ENCODE data around the gene PABPN1L.
"Not testable (repeated sequence)": the region's sequence is repeated elsewhere in the genome, so short reads cannot be mapped to it uniquely, and the experiment has no call there.

The PABPN1L gene

DNA sequence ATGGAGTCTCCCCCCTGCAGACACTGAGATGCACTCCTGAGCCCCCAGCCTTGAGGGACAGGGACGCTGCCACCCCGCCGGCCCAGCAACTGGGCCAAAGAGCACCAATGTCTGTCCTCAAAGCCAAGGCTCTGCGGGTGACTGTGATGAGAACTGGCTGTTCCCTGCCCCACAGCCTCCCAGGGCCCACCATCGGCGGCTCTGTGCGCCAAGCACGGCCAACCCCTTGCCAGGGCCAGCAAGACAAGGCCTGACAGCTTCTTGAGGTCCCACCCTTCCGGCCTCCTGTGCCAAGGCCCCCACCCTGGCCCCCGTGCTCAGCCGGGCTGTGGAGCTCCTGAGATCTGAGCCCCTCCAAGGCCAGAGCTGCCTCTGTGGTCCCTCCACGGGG is 34.2 kb upstream of the PABPN1L start:
- no peak for DNase-seq

DNA sequence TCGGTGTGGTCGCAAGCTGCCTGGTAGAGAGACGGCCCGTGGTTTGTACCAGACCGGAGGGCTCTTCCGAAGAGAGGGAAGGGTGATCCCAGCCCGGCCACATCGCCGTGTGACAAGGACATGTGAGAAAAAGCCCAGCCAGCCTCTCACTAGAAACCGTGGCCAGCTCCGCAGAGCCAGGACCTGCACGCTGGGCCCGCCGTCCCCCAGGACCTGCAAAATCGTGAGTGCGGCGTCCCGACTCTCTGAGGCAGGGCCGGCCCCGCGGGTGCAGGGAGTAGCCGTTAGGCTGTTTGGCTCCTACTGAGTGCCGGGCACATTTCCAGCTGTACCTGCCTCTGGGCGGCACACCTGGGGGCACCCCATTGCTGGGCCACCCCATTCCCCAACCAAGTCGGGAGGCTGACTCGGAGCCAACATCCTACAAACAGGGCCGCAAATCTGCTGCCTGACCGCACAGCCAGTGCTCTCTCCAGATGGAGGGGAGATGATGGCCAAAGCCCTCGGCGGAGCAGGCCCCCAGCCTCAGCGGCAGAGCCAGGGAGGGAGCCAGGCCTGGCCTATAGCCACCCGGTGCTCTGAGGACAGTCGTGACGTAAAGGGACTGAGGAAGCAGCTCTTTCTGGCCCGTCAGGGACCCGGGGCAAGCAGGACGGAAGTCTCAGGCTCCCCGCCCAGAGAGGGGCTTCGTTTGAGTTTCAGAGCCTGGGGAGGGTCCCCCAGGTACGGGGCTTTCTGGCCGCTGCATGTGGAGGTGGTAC is 33.6 kb upstream of the PABPN1L start:
- no peak for DNase-seq

DNA sequence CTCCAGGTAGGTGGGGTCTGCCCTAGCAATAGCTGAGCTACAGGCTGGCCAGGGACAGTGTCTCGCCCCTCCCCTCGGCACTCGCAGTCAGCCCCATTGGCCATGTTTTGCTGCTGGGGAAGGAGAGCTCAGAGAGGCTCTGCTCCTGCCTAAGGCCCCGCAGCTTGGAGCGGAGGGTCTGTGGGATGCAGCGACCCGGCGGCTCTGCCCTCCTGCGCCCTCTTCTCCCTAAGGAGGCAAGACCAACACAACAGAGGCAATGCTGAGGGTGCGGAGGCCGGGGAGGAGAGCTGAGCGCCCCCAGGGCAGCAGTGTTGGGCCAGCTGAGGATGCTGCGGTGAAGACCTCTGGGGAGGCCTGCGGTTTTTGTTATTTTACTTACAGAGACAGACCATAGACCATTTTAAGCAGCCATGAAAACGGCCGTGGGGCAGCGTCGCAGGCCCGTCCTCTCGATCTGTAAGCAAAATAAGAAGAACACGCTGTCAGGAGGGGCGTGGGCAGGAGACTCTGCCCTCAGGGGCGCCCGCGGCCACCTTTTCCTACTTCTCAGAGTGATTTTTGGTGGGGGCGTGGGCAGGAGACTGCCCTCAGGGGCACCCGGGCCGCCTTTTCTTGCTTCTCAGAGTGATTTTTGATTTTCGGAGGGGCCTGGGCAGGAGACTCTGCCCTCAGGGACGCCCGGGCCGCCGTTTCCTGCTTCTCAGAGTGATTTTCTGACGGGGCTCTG is 31.4 kb upstream of the PABPN1L start:
- DNase-seq: no peak

DNA sequence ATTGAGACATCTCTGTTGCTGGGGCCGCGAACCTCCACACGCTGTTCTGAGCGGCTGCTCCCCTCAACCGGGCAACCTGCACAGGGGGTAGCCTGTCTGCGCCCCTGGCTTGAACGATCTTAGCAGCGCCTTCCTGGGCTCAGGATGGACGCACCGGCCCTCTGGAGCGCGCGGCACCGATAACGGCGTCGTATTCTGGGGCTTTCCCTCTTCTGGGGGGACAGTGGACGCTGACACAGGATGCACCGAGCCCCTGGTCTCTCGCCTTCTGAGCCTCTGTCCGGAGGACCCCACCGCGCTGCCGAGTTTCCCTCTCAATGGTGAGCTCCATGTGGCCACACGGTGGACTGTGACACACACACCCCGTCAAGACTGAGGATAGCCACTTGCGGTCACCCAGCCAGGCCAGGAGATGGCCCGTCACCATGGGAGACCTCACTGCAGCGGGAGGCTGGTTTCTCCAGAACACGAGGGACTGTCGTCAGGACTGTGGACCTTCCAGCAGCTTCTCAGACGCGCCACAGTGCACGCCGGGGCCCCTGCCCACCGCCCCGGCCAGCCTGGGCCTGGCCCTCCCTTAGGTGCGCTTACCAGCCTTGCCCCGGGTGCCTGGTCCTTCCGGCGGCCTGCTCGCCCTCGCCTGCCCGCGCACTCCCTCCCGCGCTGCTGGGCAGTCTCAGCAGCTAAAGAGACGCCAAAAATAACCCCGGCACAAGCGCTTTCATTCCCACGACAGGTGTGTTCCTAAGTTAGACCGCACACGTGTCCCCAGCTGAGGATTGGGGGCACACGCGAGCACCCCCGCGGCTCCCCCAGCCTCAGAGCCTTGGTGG is 30.0 kb upstream of the PABPN1L start:
- no peak for DNase-seq

DNA sequence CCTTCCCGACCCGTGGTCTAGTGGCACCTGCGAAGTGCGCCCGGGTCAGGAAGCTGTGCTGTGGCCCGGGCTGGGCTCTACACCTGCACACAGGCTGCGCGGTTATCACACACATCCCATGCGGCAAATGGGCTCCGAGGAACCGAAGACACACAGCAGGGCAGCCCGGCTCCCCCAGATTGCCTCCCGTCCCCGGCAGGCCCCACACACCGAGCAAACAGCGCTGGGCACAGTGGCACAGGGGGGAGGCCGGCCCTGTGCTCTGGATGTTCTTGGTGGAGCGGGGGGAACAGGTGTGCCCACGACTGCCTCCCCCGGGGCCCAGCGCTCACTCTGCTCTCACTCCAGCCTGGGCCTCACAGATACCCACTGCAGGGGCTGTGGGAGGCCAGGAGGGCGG is 28.9 kb upstream of the PABPN1L start:
- no peak for DNase-seq

DNA sequence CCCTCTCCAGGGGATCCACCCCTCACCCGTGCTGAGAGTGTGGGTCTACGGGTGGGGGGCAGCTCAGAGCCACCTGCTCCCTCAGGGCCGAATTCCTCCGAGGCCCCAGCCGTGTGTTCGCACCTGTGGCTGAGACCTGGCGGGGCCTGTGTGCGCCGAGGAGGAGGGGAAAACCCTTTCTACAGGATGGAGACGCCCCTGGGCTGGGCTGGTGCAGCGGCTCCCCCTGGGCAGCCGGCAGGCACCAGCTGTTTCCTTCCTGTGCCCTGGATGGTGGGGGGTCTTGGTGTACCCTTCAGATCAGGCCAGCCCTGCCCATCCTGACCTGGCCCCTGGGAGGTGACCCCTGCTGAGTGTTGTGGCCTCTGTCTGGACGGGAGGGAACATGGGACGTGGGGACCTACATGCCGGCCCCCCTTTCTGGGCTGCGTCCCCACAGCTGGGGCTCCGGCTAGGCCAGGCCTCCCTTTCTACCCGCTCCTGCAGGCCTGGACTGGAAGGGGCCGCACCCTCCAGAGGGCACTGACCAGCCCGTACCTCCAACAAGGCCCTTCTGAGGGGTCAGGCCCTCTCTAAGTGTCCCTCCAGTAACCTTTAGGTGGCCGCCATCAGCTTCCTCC is 28.3 kb upstream of the PABPN1L start:
- DNase-seq: no peak

DNA sequence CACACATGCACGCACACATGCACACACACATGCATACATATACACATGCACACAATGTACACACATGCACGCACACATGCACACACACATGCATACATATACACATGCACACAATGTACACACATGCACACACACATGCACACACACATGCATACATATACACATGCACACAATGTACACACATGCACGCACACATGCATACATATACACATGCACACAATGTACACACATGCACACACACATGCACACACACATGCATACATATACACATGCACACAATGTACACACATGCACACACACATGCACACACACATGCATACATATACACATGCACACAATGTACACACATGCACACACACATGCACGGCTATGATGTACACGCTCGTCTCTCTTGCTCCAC is 27.8 kb upstream of the PABPN1L start:
- not testable (repeated sequence) for DNase-seq

DNA sequence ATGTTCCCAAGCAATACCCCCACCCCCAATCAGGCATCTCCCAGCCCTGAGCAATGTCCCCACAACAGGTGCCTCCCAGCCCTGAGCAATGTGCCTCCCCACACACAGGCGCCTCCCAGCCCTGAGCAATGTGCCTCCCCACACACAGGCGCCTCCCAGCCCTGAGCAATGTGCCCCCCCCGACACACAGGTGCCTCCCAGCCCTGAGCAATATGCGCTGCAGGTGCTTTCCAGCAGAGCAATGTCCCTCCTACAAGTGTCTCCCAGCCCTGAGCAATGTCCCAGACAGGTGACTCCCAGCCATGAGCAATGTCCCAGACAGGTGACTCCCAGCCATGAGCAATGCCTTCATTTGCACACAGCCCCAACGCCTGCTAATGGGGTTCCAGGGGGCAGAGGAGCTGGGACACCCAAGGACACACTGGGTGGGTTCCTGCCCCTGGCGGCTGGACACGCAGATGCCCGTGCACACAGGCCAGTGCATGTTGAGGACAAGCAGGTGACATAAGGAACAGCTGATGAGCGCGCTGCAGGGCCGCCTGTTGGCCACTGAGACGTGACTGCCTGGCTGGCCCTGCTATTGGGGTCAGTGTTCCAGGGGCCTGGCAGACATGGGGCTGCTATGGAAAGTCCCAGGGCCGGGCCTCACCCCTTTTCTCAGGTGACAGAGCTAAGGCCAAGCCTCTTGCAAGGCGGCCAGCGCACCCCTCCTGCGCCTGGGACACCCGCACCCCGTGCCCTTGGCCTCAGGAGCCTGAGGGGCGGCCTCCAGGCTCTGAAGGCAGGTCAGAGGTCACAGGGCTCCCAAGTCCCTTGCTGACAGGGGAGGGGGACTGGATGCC is 26.9 kb upstream of the PABPN1L start:
- DNase-seq: no peak

DNA sequence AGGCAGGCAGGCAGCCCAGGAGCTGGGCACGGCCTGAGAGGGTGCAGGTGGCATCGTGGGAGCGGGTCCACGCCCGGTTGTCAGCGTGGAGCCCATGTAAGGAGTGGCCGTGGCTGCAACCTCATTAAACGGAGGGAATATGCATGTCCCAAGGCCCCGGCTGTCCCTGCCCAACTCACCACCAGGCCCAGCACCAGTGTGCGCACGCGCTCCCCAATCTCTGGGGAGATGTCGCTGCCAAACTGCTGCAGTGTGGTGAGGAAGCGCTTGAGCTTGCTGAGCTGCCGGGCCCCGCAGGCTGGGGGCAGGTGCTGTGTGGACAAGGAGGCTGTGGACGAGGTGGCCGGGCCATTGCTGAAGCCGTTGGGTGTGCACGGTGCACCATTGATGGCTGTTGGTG is 25.6 kb upstream of the PABPN1L start:
- DNase-seq: no peak

DNA sequence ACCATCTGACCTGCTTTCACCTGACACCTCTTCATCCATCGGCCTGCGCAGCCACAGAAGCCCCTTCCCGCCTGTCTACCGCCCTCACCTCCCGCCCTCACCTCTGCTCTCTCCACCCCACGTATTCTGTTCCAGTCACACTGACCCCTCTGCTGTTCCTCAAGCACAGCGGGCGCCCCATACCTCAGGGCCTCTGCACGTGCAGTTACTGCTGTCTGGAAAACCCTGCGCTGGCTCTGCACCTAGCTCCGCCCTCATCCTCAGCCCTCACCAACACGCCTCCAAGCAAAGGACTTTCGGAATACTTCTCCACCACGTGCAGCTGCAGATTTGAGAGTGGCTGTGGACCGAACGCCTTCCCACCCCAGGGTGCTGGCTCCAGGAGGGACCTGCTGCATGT is 24.6 kb upstream of the PABPN1L start:
- no peak for DNase-seq

DNA sequence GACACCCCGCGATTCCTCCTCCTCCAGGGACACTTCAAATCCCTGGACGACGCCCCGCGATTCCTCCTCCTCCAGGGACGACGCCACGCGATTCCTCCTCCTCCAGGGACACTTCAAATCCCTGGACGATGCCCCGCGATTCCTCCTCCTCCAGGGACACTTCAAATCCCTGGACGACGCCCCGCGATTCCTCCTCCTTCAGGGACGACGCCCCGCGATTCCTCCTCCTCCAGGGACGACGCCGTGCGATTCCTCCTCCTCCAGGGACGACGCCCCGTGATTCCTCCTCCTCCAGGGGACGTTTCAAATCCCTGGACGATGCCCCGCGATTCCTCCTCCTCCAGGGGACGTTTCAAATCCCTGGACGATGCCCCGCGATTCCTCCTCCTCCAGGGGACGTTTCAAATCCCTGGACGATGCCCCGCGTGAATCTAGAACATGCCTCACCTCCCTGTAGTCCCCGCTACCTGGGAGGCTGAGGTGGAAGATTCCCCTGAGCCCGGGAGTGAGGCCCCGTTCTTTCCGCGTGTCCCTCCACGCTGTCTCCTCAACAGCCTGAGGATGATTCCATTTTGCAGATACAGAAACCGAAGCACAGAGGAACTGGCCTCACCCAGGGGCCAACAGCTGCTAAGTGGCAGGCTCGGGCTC is 23.4 kb upstream of the PABPN1L start:
- not testable (repeated sequence) for DNase-seq

DNA sequence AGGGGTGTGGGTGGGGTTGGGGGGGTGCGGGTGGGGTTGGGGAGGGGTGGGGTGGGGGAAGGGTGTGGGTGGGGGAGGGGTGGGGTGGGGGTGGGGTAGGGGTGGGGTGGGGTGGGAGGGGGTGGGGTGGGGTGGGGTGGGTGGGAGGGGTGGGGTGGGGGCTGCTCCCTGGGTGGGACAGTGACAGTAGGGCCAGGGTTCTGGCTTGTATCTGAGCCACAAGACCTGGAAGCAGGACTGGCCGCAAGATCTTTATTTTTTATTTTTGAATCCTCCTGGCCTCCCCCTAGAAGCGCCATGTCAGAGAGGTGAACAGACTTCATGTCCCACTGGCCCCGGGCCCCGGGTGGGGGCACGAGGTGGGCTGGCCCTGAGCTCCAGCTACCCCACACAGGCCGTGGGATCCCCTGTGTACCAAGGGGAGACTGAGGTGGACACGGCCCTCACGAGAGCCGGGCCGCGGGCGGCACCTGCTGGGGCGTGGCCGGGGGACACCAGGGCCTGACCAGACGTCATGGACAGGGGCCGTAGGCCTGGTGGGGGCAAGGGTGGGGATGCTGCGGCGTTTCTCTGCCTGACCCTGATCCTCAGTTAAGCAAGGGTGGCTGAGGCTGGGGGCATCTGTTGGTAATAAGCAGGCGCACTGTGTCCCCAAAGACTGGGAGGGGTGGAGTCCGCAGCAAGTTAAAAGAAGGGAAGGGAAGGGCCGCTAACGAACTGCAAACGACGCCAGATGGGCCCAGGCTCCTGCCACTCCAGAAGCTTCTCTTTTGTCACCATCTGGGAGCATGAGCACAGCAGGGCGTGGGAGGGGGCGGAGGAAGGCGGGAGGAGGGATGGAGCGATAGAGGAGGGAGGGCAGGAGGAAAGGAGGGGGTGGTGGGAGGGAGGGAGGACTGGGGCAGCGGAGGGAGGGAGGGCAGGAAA is 22.3 kb upstream of the PABPN1L start:
- no peak for DNase-seq

DNA sequence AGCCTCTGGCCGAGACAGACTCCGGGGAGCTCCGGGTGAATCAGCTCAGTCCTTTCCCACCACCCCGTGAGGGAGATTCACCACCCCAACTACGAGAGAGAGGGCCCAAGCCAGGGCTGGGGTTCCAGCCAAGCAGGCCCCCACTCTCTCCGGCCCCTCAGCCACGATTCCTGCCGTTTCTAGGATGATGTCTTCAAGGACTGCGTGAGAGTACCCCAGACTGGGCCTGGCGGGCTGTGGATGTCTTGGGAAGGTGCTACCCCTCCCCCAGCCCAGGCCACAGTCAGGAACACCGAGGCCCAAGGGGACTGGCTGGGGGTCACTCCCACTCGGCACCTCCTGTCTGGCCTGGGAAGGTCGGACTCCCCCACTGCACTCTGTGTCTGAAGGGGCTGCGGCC is 21.6 kb upstream of the PABPN1L start:
- DNase-seq: no peak

DNA sequence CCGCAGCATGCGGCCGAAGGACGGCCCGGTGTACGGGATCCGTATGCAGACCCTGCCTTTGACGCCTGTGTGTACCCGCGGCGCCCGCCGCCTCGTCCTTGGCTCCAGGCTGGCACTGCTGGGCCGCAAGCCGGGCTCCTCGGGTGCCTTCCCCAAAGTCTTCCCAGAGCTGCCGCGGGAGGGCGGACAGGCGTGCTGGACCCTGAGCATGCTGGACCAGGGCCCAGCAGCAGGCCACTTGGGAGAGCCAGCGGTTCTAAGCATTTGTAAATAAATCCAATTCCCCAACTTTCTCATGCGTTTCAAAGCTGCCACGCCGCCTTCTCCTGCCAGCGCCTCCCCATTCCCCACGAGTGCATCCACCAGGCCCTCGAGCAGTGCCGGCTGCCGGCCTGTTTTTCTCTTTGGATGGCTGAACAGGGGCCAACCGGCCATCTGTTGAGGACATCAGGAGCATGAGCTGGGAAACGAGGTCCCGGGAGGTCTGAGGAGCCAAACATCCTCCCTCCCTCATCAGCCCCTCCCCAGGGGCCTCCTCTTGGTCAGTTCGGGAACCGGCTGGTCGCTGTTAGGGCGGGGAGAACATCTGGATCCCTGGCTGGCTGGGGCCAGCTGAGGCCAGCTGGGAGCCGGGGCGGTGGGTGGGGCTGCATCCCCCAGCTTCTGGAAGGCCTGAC is 20.5 kb upstream of the PABPN1L start:
- no peak for DNase-seq

DNA sequence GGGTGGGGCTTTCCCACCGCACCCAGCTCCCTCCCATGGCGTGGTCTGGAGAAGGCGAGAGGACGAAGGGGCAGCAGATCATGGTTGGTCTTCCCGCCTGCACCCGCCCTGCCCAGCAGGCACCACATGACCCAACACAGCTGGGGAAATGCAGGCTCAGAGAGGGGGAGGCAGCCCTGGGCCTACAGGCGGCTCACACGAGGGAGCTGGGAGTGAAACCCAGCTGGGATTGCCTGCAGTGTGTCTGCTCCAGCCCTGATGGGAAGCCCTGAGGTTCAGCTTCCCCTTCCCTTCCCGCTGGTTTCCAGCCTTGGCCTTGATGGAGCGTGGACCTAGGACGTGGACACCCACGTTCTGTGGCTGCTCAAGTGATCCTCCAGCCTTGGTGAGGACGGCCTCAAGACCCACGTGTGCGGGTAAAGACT is 20.0 kb upstream of the PABPN1L start:
- no peak for DNase-seq

DNA sequence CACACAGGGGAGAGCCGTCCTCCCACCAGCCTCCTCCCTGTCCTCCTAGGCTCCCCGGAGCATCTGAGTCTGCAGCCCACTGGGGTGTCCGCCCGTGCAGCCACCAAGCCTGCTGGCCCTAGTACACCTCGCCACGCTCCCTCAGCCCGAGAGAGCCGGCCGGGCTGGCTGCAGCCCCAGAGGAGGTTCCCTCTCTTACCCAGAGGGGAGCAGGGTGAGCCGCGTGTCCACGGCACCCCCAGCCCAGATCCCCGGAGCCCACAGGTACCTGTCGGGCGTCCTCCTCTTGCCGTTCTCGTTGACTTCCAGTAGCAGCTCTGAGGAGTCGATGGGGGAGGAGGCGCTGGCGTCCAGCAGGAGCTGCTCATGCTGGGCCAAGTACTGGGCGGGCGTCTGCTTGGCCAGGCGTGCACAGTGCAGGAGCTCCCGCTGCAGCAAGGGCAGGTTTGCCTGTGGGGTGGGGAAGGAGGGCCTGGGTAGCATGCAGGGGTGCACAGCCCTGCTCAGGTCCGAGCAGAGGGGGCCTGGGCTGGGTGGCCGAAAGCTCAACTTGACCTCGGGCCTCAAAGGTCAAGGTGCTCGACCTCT is 19.3 kb upstream of the PABPN1L start:
- DNase-seq: no peak

DNA sequence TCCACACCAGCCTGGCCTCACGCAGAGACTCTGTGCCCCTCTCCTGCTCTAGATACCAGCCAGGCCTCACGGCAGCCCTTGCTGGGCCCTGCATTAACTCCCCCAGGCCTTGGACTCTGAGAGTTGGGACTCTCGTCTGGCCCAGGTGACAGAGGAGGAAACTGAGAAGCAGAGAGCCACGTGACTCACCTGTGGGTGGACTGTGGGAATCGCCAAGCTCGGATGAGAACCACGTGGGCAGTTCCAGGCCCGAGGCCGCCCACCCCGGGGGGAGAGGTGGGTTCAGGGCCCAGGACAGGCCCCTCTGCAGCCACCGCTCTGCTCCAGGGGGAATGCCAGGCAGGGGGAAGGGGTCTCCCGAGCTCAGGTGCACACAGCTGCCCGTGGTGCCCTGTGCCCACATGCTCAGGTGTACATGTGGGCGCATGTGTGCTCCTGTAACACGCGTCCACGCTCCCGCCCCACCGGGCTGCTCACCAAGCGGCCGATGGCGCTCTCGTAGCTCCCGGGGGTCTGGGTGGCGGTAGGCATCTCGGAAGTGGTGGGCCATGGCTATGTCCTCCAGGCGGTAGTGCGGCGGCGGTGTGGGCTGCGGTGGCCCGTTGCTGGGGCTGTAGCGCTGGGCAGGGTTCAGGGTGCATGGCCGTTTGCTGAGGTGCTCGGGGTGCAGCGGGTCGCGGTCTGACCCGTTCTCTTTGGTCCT is 18.3 kb upstream of the PABPN1L start:
- DNase-seq: no peak

DNA sequence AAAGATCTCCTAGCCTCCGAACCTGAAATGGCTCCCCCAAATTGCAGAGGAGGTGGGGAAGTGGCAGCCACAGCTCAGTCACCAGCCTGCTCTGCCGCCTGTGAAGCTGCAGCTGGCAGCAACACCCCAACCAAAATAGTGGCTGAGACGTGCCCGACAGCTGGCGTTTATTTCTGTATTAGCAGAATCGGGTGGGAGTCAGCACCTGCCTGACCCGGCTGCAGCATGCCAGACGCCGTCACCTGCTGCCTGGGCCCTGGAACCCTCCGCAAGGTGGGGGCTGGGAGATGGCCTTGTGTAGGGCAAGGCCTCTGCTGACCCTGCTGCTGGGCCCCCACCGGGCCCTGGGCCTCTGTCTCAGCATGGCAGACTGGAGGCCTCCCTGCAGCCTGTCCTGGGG is 17.5 kb upstream of the PABPN1L start:
- no peak for DNase-seq
